Activated naive CD4-positive, alpha-beta T cell treated with anti-CD3 and anti-CD28 coated beads, Interleukin-2, amount 50 U/mL, for 72 hours (primary cell): ENCODE results near the gene FSTL5. TPM values are rescaled to one million over a fixed set of nuclear protein-coding genes. Genes with fewer than 3 reads are reported as not detected.

Experiments
- ATAC-seq, 2 donors: fragments of 150-1000 bp; cut with Tn5 transposase; 2 replicates each; pipeline ENCODE4 v1.10.0; 2021; ENCODE audit warnings: mild to moderate bottlenecking in 2 of 2, moderate library complexity in 2 of 2
- DNase-seq, 2 donors: peaks; one replicate each; pipeline ENCODE4 v3.0.0; 2021 to 2022; ENCODE audit warnings: low spot score in 2 of 2
- H3K27ac Mint-ChIP-seq, 2 donors: one replicate each; pipeline ENCODE4 v1.8.0; 2022; ENCODE audit warnings: mild to moderate bottlenecking in 2 of 2, mixed read lengths in 2 of 2
- H3K36me3 Mint-ChIP-seq, 2 donors: one replicate each; pipeline ENCODE4 v1.8.0; 2022; ENCODE audit warnings: mixed read lengths in 2 of 2
- H3K9me3 Mint-ChIP-seq, 2 donors: one replicate each; pipeline ENCODE4 v1.8.0; 2022; ENCODE audit warnings: mixed read lengths in 2 of 2
- total RNA-seq, 2 donors: library from RNA; stranded (reverse); gene quantifications; one replicate each; pipeline ENCODE4 v1.2.3, GENCODE V29; 2022

The FSTL5 gene
- total RNA-seq, 2 donors from 2014 or later = not detected

DNA sequence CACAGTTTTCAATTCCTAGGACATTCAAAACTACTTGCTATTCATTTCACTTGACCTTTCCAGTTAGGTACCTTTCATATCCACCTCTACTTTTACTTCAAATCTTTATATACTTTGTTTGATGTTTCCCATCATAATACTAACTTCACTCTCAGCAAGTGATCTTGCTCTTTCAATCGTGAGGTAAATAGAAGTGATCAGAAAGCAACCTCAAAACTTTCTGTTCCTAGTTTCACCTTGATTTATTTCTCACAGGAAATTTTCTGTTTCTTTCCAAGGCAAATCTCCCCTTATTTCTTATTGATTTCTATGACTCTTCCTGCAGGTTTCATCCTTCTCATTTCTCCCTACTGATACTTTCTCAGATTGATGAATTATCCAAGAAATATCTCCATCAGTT is 623.5 kb downstream of the FSTL5 start:
- Mint-ChIP-seq H3K36me3 (no peaks in the 10 kb centered on the region), H3K9me3 (peaks cover 14 to 18% of the 10 kb centered on the region in 2 donors), H3K27ac (no peak overlapping the region)
- ATAC-seq = no peak
- DNase-seq = no peak

DNA sequence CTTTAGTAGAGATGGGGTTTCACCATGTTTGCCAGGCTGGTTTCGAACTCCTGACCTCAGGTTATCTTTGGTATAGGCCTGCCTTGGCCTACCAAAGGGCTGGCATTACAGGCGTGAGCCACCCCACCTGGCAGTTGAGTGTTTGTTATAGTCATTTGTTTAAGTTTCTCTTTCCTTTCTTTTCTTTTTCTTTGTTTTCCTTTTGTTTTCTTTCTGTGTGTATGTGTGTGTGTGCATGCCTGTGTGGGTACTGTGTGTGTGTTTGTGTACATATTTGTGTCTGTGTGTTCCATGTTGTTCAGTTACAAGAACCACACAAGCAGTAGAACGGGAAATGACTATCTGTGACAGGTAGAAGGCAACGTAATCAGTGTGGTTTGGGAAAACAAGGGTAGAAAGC is 624.9 kb downstream of the FSTL5 start:
- DNase-seq (no peak), ATAC-seq (no peak)
- H3K27ac Mint-ChIP-seq = no peak overlapping the region
- no peaks in the 10 kb centered on the region for H3K36me3 Mint-ChIP-seq
- H3K9me3 Mint-ChIP-seq = peaks cover 16 to 17% of the 10 kb centered on the region in 2 donors

DNA sequence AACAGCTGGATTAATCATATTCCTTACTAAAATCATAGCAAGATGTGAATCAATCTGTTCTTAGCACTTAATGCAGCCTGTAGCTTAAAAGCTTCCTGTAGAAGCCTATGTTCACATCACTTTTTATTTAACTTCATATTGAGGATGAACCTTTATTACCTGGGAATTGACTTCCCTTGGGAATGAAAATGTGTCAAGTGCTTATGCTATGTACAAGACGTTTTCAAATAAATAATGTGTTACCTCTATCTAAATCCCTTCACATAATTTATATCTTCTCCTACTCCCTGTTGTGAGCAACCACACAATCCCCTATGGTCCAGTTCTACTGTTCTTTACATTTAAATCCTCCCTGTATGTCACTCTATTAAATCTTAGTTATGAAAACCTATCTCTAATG is 633.1 kb downstream of the FSTL5 start:
- Mint-ChIP-seq H3K36me3 (peaks cover 0 to 4% of the 10 kb centered on the region in 2 donors), H3K9me3 (peaks cover 0 to 20% of the 10 kb centered on the region in 2 donors), H3K27ac (no peak overlapping the region)
- DNase-seq (no peak), ATAC-seq (no peak)

DNA sequence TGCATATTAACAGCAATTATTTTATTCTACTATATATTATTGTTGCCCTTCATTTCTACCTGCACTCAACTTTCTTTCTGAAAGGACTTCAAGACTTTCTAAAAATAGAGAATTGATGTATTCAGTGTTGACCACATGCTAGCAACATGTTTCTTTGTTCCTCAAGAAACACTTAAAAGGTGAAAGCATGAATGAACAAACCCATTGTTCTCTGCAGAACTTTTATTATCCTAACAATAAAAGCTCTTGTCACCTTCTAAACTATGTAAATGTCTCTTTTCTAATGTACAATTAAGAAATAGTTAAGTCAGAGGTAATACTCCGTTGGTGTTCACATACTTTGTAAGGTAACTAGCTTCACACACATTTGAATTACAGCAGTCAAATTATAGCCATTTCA is 638.7 kb downstream of the FSTL5 start:
- H3K36me3 Mint-ChIP-seq = no peaks in the 10 kb centered on the region
- no peak overlapping the region for H3K27ac Mint-ChIP-seq
- ATAC-seq = no peak
- H3K9me3 Mint-ChIP-seq = no peaks in the 10 kb centered on the region
- no peak for DNase-seq

DNA sequence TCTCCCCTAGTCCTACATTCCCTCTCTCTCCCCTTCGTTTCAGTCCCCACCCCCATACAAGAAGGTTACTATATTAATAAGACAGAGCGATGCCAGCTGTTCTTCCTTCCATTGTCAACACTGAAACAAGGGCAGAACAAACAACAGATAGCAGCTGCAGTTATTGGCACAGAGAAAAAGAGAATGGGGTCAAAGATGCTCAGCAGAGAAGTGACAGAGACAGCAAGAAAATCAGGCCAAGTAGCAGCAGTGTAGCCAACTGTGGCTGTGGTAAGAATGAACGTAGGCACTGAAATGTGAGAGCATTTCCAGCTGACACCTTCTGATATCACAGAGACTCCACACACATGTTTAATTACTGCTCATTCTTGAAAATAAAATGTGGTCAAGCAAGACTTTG is 641.8 kb downstream of the FSTL5 start:
- ATAC-seq (no peak), DNase-seq (no peak)
- Mint-ChIP-seq H3K9me3 (peaks cover 0 to 5% of the 10 kb centered on the region in 2 donors), H3K27ac (no peak overlapping the region), H3K36me3 (no peaks in the 10 kb centered on the region)

DNA sequence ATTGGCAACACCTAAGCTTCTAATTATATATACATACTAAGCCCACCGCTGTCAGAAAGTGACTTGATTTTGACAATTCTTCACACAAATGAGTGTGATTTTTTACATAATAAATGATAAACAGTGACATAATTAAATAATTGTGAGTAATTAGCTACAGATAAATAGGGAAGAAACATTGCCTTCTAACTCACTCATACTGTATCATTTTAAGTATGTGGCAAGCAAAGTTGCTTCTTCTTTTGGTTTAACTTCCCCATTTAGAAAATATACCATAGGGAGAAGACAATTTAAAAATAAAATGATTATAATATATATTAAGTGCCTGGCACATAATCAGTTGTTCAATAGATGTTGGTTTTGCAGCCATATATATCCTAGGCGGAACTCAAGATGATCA is 644.2 kb downstream of the FSTL5 start:
- Mint-ChIP-seq H3K27ac (no peak overlapping the region), H3K9me3 (peaks cover 0 to 5% of the 10 kb centered on the region in 2 donors), H3K36me3 (no peaks in the 10 kb centered on the region)
- ATAC-seq (no peak), DNase-seq (no peak)

DNA sequence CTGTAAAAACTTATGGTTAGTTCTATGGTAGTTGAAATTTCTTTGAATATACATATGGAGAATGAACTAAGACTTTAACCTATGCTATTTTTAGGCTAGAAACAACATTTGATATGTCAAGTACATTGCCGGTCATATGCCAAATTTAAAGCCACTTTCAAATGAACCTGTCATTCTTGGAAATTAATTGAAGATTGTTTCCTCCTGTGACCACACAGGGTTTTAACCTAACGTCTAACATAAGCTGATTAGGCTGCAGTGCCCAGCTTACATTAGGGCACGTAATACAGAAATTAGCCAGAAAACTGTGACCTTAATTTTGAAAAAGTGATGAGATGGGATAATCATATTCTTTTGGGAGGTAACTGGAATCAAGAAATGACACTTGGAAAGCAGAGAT is 645.9 kb downstream of the FSTL5 start:
- DNase-seq = no peak
- Mint-ChIP-seq H3K36me3 (no peaks in the 10 kb centered on the region), H3K27ac (no peak overlapping the region), H3K9me3 (peaks cover 0 to 5% of the 10 kb centered on the region in 2 donors)
- ATAC-seq = no peak

DNA sequence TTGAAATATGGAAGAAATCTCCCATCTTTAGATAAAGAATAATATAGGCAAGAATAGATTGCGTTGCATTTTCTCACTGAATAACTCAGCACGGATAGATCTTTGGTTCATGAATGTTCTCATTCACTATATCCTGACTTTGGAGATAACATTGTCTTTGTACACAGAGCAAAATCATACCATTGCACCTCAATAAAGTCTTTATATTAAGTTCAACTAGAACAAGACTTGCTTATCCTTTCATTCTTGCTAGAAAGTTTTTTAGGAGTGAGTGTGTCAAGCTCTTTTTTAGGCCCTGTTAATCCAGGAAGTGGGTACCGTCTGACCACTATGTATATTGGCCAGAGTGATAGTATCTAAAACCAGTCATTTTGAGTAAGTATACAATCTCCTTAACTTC is 658.7 kb downstream of the FSTL5 start:
- no peak overlapping the region for H3K27ac Mint-ChIP-seq
- ATAC-seq = no peak
- H3K36me3 Mint-ChIP-seq = no peaks in the 10 kb centered on the region
- DNase-seq = no peak
- no peaks in the 10 kb centered on the region for H3K9me3 Mint-ChIP-seq

DNA sequence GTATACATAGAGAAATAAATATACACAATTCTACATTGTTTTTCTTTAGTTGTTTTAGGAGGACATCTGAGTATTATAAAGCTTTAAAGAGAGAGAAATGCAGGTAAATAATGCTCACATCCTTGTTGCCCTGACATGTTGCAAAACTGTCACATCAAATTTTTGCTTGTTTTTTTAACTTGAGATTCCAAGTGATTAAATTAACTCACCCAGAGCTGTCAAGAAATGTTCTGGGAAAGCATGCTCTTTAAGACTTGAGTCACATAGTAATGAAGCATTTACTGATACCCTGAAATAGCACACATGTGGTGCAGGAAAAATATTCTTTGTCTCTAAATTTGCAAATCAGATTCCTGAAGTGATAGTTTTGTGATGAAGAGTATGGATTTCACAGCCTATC is 665.6 kb downstream of the FSTL5 start:
- no peak overlapping the region for H3K27ac Mint-ChIP-seq
- DNase-seq (no peak), ATAC-seq (no peak)

DNA sequence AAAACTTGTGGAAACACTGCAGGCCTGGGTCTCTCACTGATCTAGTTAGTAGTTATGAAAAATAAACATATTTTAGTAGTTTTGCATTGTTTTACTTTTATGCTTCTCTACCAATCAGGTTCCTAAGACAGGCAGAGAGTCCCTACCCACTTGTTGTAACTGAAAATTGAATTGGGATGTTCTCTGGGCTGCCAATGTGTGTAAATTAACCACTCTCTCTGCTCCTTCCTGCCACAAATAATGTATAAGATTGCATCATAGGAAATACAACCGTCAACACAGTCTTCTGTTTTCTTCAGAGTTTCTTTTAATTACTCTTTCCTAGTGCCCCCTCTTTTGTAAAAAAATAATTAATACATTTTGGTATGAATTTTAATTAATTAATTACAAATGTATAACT is 677.3 kb downstream of the FSTL5 start:
- no peak overlapping the region for H3K27ac Mint-ChIP-seq
- DNase-seq = no peak
- no peak for ATAC-seq

More for the DNA sequence above, 665.6 kb downstream of the FSTL5 start:
- H3K9me3 Mint-ChIP-seq = peaks cover 0 to 3% of the 10 kb centered on the region in 2 donors
- no peaks in the 10 kb centered on the region for H3K36me3 Mint-ChIP-seq

DNA sequence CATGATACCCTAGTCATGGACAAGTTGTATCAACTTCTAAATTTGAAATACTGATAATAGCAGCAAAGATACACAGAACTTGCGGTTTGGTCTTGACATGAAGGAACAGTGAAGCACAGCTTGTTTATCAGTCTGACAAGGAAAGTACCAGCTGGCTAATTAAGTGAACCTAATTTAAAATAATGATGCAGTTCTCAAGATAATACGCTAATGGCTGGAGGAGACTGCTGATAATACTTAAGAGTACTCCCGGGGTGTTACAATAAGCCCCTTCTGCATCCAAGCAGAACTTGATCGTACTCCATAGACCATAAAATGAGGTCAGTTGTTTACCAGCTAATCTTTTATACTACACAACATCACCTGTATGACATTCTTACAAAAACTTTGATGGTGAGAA is 697.5 kb downstream of the FSTL5 start:
- DNase-seq = no peak
- Mint-ChIP-seq H3K36me3 (no peaks in the 10 kb centered on the region), H3K27ac (no peak overlapping the region), H3K9me3 (peaks cover 12 to 16% of the 10 kb centered on the region in 2 donors)
- ATAC-seq = no peak

More for the DNA sequence above, 677.3 kb downstream of the FSTL5 start:
- peaks cover 0 to 6% of the 10 kb centered on the region in 2 donors for H3K9me3 Mint-ChIP-seq
- no peaks in the 10 kb centered on the region for H3K36me3 Mint-ChIP-seq

DNA sequence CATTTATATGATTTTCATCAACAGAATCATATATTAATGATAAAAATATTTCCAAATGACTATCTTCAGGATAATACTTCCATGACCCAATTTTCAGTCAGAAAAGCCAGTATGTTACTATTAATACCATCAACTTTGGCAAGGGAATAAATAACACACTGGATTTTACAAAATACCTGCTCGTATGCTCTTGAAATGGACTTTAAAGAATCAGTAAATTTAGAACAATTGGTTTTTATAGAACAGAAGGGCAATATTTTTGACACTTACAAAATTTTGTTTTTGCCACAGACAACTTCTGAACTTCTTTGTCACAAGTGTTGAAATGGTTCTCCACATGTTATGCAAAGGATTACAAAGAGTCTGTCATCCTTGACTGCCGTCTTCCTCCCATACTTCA is 700.4 kb downstream of the FSTL5 start:
- ATAC-seq = no peak
- Mint-ChIP-seq H3K9me3 (peaks cover 13 to 17% of the 10 kb centered on the region in 2 donors), H3K27ac (no peak overlapping the region), H3K36me3 (no peaks in the 10 kb centered on the region)
- DNase-seq = no peak

DNA sequence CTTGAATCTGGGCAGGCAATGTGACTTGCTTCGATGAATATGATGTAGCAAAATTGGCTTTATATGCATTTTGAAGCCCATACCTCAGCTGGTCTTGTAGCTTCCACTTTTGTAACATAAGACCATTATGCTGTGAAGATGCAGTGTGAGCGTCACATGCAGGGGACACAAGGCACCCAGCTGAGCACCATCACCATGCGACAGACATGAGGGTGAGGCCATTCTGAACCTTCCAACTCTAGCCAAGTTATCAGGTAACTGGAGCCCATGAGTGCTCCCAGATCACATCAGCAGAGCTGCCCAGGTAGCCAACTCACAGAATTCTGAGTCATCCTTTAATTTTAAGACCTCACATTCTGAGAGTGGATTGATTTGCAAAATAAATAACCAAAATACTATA is 705.9 kb downstream of the FSTL5 start:
- Mint-ChIP-seq H3K27ac (no peak overlapping the region), H3K9me3 (peaks cover 4 to 8% of the 10 kb centered on the region in 2 donors), H3K36me3 (no peaks in the 10 kb centered on the region)
- no peak for ATAC-seq
- DNase-seq = no peak

DNA sequence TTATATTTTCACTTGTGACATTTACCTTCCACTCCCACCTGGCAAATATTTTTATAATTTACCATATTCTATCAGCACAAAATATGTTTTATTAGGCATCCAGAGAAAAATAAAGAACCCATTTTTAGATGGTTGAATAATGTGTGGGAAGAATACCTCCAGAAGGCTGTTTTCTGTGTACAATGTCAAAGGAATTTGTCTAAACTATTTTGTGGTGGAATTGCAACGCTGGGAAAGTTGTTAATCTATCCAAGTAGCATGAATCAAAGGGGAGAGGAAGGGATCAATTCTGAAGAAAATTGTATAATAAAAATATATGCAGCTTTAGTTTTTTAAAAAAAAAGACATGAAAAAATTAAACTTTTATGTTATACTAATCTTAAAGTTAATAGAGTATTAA is 706.5 kb downstream of the FSTL5 start:
- no peaks in the 10 kb centered on the region for H3K36me3 Mint-ChIP-seq
- peaks cover 4 to 5% of the 10 kb centered on the region in 2 donors for H3K9me3 Mint-ChIP-seq
- DNase-seq (no peak), ATAC-seq (no peak)
- no peak overlapping the region for H3K27ac Mint-ChIP-seq

DNA sequence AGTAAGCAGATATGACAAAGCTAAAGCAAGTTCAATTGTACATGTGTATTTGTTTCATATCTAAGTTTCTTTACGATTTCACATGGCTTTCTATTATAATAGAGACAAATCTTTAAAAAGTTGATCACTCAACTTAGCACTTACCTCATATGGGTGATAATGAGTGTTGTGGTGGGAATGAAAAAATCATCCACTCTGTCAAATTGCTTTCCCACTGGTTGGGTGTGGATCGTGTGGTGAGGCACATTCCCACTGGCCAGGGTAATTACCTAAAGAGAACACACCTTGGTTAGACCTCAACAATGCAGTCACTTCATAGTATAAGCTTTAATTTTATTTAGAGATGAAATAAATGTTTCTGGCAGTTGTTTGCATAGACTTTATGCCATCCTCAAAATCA is 708.9 kb downstream of the FSTL5 start:
- DNase-seq (no peak), ATAC-seq (no peak)
- no peaks in the 10 kb centered on the region for H3K36me3 Mint-ChIP-seq
- no peaks in the 10 kb centered on the region for H3K9me3 Mint-ChIP-seq
- no peak overlapping the region for H3K27ac Mint-ChIP-seq

DNA sequence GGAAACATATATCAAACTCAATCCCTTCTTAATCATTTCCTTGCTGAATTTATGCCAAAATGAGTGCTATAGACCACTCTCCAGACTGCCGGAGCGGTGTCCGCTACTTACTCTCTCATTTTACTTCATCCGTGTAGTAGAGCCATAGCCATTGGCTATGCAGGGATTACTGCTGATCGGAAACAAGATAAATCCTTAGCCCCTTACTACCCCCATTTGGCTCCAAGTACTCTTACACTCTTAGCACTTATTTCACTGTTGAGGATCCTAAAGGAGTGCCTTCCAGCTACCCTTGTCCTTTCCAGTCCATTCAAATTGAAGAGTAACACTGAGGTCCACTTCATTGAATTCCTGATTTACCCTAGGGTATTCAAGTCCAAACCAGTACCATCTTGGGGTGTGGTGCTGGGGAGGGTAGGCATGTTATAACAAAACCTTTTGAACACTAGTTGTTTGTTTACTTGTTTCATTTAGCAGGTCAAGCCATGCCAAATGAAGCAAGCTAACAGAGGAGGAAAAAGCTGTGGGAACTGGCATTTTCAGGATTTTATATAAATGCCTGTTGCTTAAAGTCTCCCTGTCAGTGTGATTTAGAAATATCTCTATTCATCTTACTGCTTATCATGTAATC is 715.1 kb downstream of the FSTL5 start:
- Mint-ChIP-seq H3K27ac (no peak overlapping the region), H3K9me3 (peaks cover 6 to 8% of the 10 kb centered on the region in 2 donors), H3K36me3 (no peaks in the 10 kb centered on the region)
- no peak for DNase-seq
- no peak for ATAC-seq

DNA sequence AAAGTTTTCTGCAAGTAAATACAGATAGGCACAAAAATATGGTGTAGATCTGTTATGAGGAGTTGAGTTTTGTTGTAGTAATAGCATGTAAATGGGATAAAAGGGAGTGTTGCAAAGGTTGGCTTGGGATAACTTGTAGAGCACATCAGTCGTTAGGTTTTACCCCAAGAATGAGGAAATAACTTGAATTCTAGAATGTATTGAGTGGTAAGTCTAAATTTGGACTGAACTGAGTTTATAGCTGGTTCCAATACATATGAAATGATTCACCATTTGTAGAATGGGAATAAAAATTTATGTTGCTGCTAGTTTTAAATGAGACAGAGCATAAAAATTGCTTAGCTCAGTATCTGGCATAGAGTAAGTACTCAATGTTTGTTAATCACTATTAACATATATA is 719.2 kb downstream of the FSTL5 start:
- Mint-ChIP-seq H3K36me3 (no peaks in the 10 kb centered on the region), H3K27ac (no peak overlapping the region), H3K9me3 (peaks cover 6 to 11% of the 10 kb centered on the region in 2 donors)
- ATAC-seq (no peak), DNase-seq (no peak)

DNA sequence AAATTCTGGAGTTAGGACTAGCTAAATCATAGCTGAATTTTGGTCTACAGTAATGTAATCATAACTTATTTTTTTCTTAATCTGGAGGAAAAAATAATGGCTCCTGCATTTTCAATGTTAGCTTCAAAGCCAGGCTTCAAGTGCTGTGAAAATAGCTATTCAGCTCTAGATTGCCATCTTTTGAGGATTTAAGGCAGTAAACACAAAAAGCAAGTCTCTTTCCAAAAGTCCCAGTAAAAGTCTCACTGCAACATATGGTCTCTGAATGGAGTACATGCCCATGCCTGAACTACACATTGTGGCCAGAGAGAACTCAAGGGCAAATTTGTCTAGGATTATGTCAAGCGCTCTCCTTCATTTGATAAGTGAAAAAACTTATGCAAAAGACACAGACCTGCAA is 720.9 kb downstream of the FSTL5 start:
- no peaks in the 10 kb centered on the region for H3K36me3 Mint-ChIP-seq
- DNase-seq (no peak), ATAC-seq (no peak)
- H3K27ac Mint-ChIP-seq = no peak overlapping the region
- peaks cover 6 to 11% of the 10 kb centered on the region in 2 donors for H3K9me3 Mint-ChIP-seq
